Neural cell (in vitro differentiated cells): ENCODE measurements around the gene TPPP3. TPM values are rescaled to one million over a fixed set of nuclear protein-coding genes. Genes with fewer than 3 reads are reported as not detected.

Experiments used
- H2AFZ ChIP-seq: fragments of 200-600, 300-800 bp; sonication (generic), shearing (Covaris generic); 2 replicates; pipeline ENCODE4 v1.6.0; 2014; ENCODE audit warnings: low read depth, mild to moderate bottlenecking, antibody characterized with exemption, low read length, moderate library complexity
- H3F3A ChIP-seq: fragments of 200-600 bp; shearing (Covaris generic); 2 replicates; pipeline ENCODE4 v1.6.1; 2016; ENCODE audit warnings: mild to moderate bottlenecking, moderate library complexity, mixed read lengths, antibody characterized with exemption, low read length; ENCODE audit not compliant: insufficient read depth, poor library complexity, severe bottlenecking
- H3K27ac ChIP-seq: fragments of 200-600, 300-800 bp; sonication (generic), shearing (Covaris generic); 2 replicates; pipeline ENCODE4 v1.5.1; 2014; ENCODE audit warnings: mild to moderate bottlenecking, low read length, moderate library complexity
- H3K27me3 ChIP-seq: fragments of 300-800, 200-600 bp; sonication (generic), shearing (Covaris generic); 2 replicates; pipeline ENCODE4 v1.6.0; 2014; ENCODE audit warnings: mild to moderate bottlenecking, low read depth, low read length, moderate library complexity; ENCODE audit not compliant: insufficient read depth
- H3K36me3 ChIP-seq: fragments of 300-800, 200-600 bp; sonication (generic), shearing (Covaris generic); 2 replicates; pipeline ENCODE4 v1.5.1; 2014; ENCODE audit warnings: mild to moderate bottlenecking, antibody characterized with exemption, low read length, moderate library complexity; ENCODE audit not compliant: insufficient read depth
- H3K4me2 ChIP-seq: fragments of 300-800, 200-600 bp; sonication (generic), shearing (Covaris generic); 2 replicates; pipeline ENCODE4 v1.6.0; 2014; ENCODE audit warnings: mild to moderate bottlenecking, low read length
- H3K4me3 ChIP-seq: fragments of 300-800, 200-600 bp; sonication (generic), shearing (Covaris generic); 2 replicates; pipeline ENCODE4 v1.5.1; 2014; ENCODE audit warnings: mild to moderate bottlenecking, low read length, moderate library complexity
- H3K79me2 ChIP-seq: fragments of 200-600 bp; shearing (Covaris generic); replicated peaks from 2 replicates; pipeline ENCODE4 v1.6.0; 2014; ENCODE audit warnings: mild to moderate bottlenecking, low read length, moderate library complexity; ENCODE audit not compliant: insufficient read depth
- H3K9ac ChIP-seq: fragments of 300-800, 200-600 bp; sonication (generic), shearing (Covaris generic); 2 replicates; pipeline ENCODE4 v1.6.1; 2016; ENCODE audit warnings: mild to moderate bottlenecking, low read length, mixed read lengths
- H3K9me2 ChIP-seq: fragments of 200-600 bp; shearing (Covaris generic); 2 replicates; pipeline ENCODE4 v1.6.1; 2016; ENCODE audit warnings: mild to moderate bottlenecking, low read length, mixed read lengths; ENCODE audit not compliant: insufficient read depth
- H3K9me3 ChIP-seq: fragments of 200-600, 300-800 bp; sonication (generic), shearing (Covaris generic); 2 replicates; pipeline ENCODE4 v1.6.1; 2016; ENCODE audit warnings: mild to moderate bottlenecking, mixed run types, low read length, moderate library complexity, mixed read lengths
- H4K20me1 ChIP-seq: fragments of 200-600 bp; shearing (Covaris generic); 2 replicates; pipeline ENCODE4 v1.6.1; 2016; ENCODE audit warnings: mild to moderate bottlenecking, mixed run types; ENCODE audit not compliant: insufficient read depth
- CTCF ChIP-seq: fragments of 450-650 bp; IDR thresholded peaks from 2 replicates; pipeline ENCODE4 v1.5.1; 2014; ENCODE audit warnings: antibody characterized with exemption, mild to moderate bottlenecking, moderate library complexity; ENCODE audit not compliant: poor library complexity, severe bottlenecking
- EP300 ChIP-seq: fragments of 450-650 bp; conservative IDR thresholded peaks from 2 replicates; pipeline ENCODE4 v1.6.1; 2014; ENCODE audit warnings: antibody characterized with exemption, mild to moderate bottlenecking, moderate library complexity; ENCODE audit not compliant: poor library complexity, severe bottlenecking
- EZH2 ChIP-seq: fragments of 200-600, 300-800 bp; shearing (Covaris generic), sonication (generic); IDR thresholded peaks from 2 replicates; pipeline ENCODE4 v1.6.1; 2014; ENCODE audit warnings: antibody characterized with exemption, low read length, borderline replicate concordance, mild to moderate bottlenecking; ENCODE audit not compliant: insufficient read depth, poor library complexity, severe bottlenecking
- MXI1 ChIP-seq: fragments of 450-650 bp; conservative IDR thresholded peaks from 2 replicates; pipeline ENCODE4 v1.6.1; 2014; ENCODE audit warnings: antibody characterized with exemption, mild to moderate bottlenecking; ENCODE audit not compliant: poor library complexity, severe bottlenecking
- POLR2AphosphoS5 ChIP-seq: IDR thresholded peaks from 2 replicates; pipeline ENCODE4 v1.6.1; 2012
- RAD21 ChIP-seq: fragments of 450-650 bp; conservative IDR thresholded peaks from 2 replicates; pipeline ENCODE4 v1.6.1; 2014; ENCODE audit warnings: antibody characterized with exemption, mild to moderate bottlenecking, moderate library complexity
- REST ChIP-seq: IDR thresholded peaks from 2 replicates; pipeline ENCODE4 v1.6.1; 2012; ENCODE audit warnings: borderline replicate concordance
- SMC3 ChIP-seq: fragments of 450-650 bp; conservative IDR thresholded peaks from 2 replicates; pipeline ENCODE4 v1.6.1; 2014; ENCODE audit warnings: antibody characterized with exemption, mild to moderate bottlenecking, moderate library complexity; ENCODE audit not compliant: poor library complexity
- TAF1 ChIP-seq: IDR thresholded peaks from 2 replicates; pipeline ENCODE4 v1.6.1; 2012; ENCODE audit warnings: low read depth
- polyA plus RNA-seq: library from polyadenylated mRNA; depleted of rRNA; stranded (reverse); fragments of >200 nt; gene quantifications from 2 replicates; pipeline ENCODE4 v1.2.3, GENCODE V29; 2014

TPPP3 gene
- polyA plus RNA-seq, 1 donor from 2014 or later = 2.7 TPM

DNA sequence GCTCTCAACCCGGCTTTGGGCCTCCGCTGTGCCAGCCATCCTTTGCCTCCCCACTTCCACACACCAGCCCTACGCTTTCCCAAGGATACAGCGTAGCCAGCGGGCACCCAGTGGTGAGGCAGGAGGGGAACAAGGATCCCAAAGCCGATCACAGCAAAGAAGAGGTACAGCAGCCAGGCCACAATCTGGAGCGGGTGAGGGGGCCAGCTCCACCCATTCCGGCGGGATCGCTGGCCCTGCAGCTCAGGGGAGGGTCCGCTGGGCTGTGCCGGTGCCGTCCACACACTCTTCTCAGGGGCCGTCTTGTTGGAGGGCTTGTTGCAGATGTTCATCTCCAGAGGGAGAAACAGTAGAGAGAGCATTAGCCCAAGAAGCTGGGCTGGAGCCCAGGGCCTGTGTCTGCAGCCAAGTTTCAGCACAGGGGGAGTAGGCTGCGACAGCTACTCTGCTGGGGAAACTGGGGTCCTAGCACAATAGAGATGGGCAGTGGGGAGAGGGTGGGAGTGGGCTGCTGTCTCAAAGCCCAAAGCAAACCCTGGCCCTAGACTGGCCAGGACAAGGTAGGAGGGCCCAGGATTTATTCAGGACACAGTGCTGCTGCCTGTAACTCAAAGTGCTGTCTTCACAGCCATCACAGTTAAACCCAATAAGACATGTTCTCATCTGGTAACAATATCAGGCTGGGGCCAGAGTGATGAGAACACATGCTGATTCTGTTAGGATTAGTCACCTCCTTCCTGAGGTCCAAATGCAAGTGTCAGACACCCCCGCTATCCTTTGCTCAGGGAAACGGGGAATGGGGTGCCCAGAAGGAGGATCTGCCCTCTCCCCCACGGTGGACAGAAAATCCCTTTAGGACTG lies 13.0 kb upstream of the TPPP3 start:
- no peaks in the 10 kb centered on the region for H3K36me3 ChIP-seq
- no peaks in the 10 kb centered on the region for H3K9me3 ChIP-seq
- no peaks in the 10 kb centered on the region for H4K20me1 ChIP-seq
- H3F3A ChIP-seq = no peaks in the 10 kb centered on the region
- no peaks in the 10 kb centered on the region for H3K79me2 ChIP-seq
- H3K9me2 ChIP-seq = no peaks in the 10 kb centered on the region
- H3K27me3 ChIP-seq = no peaks in the 10 kb centered on the region
- H3K9ac ChIP-seq = no peak overlapping the region
- no peak overlapping the region for H3K27ac ChIP-seq
- H2AFZ ChIP-seq = no peak overlapping the region
- no peak overlapping the region for H3K4me2 ChIP-seq
- no peak for TF ChIP-seq MXI1
- no peak for TF ChIP-seq SMC3
- no peak for TF ChIP-seq CTCF
- no peak for TF ChIP-seq EP300
- TF ChIP-seq TAF1 = no peak
- no peak for TF ChIP-seq POLR2AphosphoS5
- no peak for TF ChIP-seq RAD21
- no peak for TF ChIP-seq REST
- no peak for TF ChIP-seq EZH2
- H3K4me3 ChIP-seq = no peak overlapping the region

GRCh38 chr16:67405336-67405735 lies 12.0 kb upstream of the TPPP3 start:
- H3F3A ChIP-seq = no peaks in the 10 kb centered on the region
- no peaks in the 10 kb centered on the region for H4K20me1 ChIP-seq
- no peaks in the 10 kb centered on the region for H3K9me2 ChIP-seq
- H3K4me3 ChIP-seq = no peak overlapping the region
- no peaks in the 10 kb centered on the region for H3K79me2 ChIP-seq
- TF ChIP-seq CTCF (no peak), EP300 (no peak), REST (no peak), EZH2 (no peak), RAD21 (no peak), TAF1 (no peak), POLR2AphosphoS5 (no peak), MXI1 (no peak), SMC3 (no peak)
- no peak overlapping the region for H3K9ac ChIP-seq
- no peak overlapping the region for H2AFZ ChIP-seq
- no peaks in the 10 kb centered on the region for H3K27me3 ChIP-seq
- H3K4me2 ChIP-seq = no peak overlapping the region
- no peaks in the 10 kb centered on the region for H3K36me3 ChIP-seq
- H3K27ac ChIP-seq = no peak overlapping the region
- no peaks in the 10 kb centered on the region for H3K9me3 ChIP-seq
